ENCODE measurements around the gene ZNF468. TPM values are rescaled to one million over a fixed set of nuclear protein-coding genes. Genes with fewer than 3 reads are reported as not detected.
"Not testable (repeated sequence)": the region's sequence is repeated elsewhere in the genome, so short reads cannot be mapped to it uniquely, and the experiment has no call there.

ZNF468 gene
- total RNA-seq, 1 donor from 2014 or later, result 19.4 TPM

- DNase-seq (ENCODE audit: extremely low read depth, low read depth, low spot score), result not testable (repeated sequence)
Measured at GRCh38 chr19:52829866-52830265, 27.6 kb downstream of the ZNF468 start.

- DNase-seq (ENCODE audit: extremely low read depth, low read depth, low spot score), result no peak
Measured at GRCh38 chr19:52825765-52826164, 31.7 kb downstream of the ZNF468 start.

- DNase-seq (ENCODE audit: extremely low read depth, low read depth, low spot score), result no peak
Measured at GRCh38 chr19:52823676-52824075, 33.7 kb downstream of the ZNF468 start.

- not testable (repeated sequence) for DNase-seq (ENCODE audit: extremely low read depth, low read depth, low spot score)
Measured at GRCh38 chr19:52821204-52821960, 36.0 kb downstream of the ZNF468 start, which contains the start of gene ZNF28. TSS of gene ZNF28 (minus strand) at chr19:52821633. CDS start at chr19:52817958, 3,675 bp downstream.

- DNase-seq (ENCODE audit: extremely low read depth, low read depth, low spot score), result not testable (repeated sequence)
Measured at GRCh38 chr19:52820472-52821203, 36.8 kb downstream of the ZNF468 start.

- DNase-seq (ENCODE audit: extremely low read depth, low read depth, low spot score), result no peak
Measured at GRCh38 chr19:52809801-52810200, 47.6 kb downstream of the ZNF468 start.

- not testable (repeated sequence) for DNase-seq (ENCODE audit: extremely low read depth, low read depth, low spot score)
Measured at GRCh38 chr19:52799950-52800640, 57.3 kb downstream of the ZNF468 start.

GRCh38 chr19:52789440-52789839 lies 68.0 kb downstream of the ZNF468 start:
- no peak for DNase-seq (ENCODE audit: extremely low read depth, low read depth, low spot score)

Other genes with a start within 250 kb of the ZNF468 start
- 31.3 and 58.7 TPM in 2 replicates for gene ZNF83, start 219.3 kb downstream of the ZNF468 start, total RNA-seq
- 9.5 and 12.8 TPM in 2 replicates for gene ZNF611, start 122.6 kb downstream of the ZNF468 start, total RNA-seq
- 1.8 and 2.1 TPM in 2 replicates for gene ZNF600, start 70.8 kb downstream of the ZNF468 start, total RNA-seq
- gene ZNF28, start 36.0 kb downstream of the ZNF468 start, total RNA-seq, result 14.5 and 14.6 TPM in 2 replicates
- 8.3 and 13.7 TPM in 2 replicates for gene ZNF320, start 40.0 kb upstream of the ZNF468 start, total RNA-seq
- 2.1 and 2.4 TPM in 2 replicates for gene ZNF888, start 65.8 kb upstream of the ZNF468 start, total RNA-seq
- gene ZNF816, start 105.3 kb upstream of the ZNF468 start, total RNA-seq, result 3.0 and 8.4 TPM in 2 replicates
- gene ERVV-1, start 156.3 kb upstream of the ZNF468 start, total RNA-seq, result not detected in 2 replicates
- not detected in 2 replicates for gene ERVV-2, start 187.1 kb upstream of the ZNF468 start, total RNA-seq
- gene ZNF160, start 245.8 kb upstream of the ZNF468 start, total RNA-seq, result 24.2 and 30.2 TPM in 2 replicates

Data from glomerular endothelial cell (primary cell).